ENCODE results near the gene LDHA.
"Not testable (repeated sequence)": the region's sequence is repeated elsewhere in the genome, so short reads cannot be mapped to it uniquely, and the experiment has no call there.

The LDHA gene

GRCh38 chr11:18394928-18395734 lies 768 bp downstream of the LDHA start:
- DNase-seq (ENCODE audit: low read depth in 3 of 3) = peak in 1 of 3 experiments; percentile 22

- peak; percentile 82 to 92 (median 91) for DNase-seq (ENCODE audit: low read depth in 3 of 3)
These were observed 1.6 kb downstream of the LDHA start for GRCh38 chr11:18395735-18396504.

GRCh38 chr11:18397921-18398320 lies 3.6 kb downstream of the LDHA start:
- DNase-seq (ENCODE audit: low read depth in 3 of 3) = no peak

- not testable (repeated sequence) for DNase-seq (ENCODE audit: low read depth in 3 of 3)
These were observed 6.7 kb downstream of the LDHA start for GRCh38 chr11:18401077-18401476.

- no peak for DNase-seq (ENCODE audit: low read depth in 3 of 3)
These were observed 9.7 kb downstream of the LDHA start for GRCh38 chr11:18404062-18404461.

GRCh38 chr11:18407400-18407799 lies 13.0 kb downstream of the LDHA start:
- not testable (repeated sequence) for DNase-seq (ENCODE audit: low read depth in 3 of 3)

- no peak for DNase-seq (ENCODE audit: low read depth in 3 of 3)
These were observed 14.4 kb downstream of the LDHA start for GRCh38 chr11:18408558-18409291.

- DNase-seq (ENCODE audit: low read depth in 3 of 3) = no peak
These were observed 22.1 kb downstream of the LDHA start for GRCh38 chr11:18416459-18416858.

- no peak for DNase-seq (ENCODE audit: low read depth in 3 of 3)
These were observed 24.7 kb downstream of the LDHA start for GRCh38 chr11:18419040-18419439.

GRCh38 chr11:18420067-18420466 lies 25.7 kb downstream of the LDHA start:
- no peak for DNase-seq (ENCODE audit: low read depth in 3 of 3)

- DNase-seq (ENCODE audit: low read depth in 3 of 3) = no peak
These were observed 32.9 kb downstream of the LDHA start for GRCh38 chr11:18427240-18427639.

GRCh38 chr11:18429332-18429731 lies 35.0 kb downstream of the LDHA start:
- DNase-seq (ENCODE audit: low read depth in 3 of 3) = no peak

GRCh38 chr11:18438691-18439090 lies 44.3 kb downstream of the LDHA start:
- DNase-seq (ENCODE audit: low read depth in 3 of 3) = no peak

GRCh38 chr11:18449251-18449650 lies 54.9 kb downstream of the LDHA start:
- DNase-seq (ENCODE audit: low read depth in 3 of 3) = no peak

GRCh38 chr11:18452927-18453326 lies 58.6 kb downstream of the LDHA start:
- DNase-seq (ENCODE audit: low read depth in 3 of 3) = no peak

- no peak for DNase-seq (ENCODE audit: low read depth in 3 of 3)
These were observed 61.5 kb downstream of the LDHA start, which contains the start of gene LDHAL6A for GRCh38 chr11:18455686-18456372. Gene LDHAL6A, plus strand, starts transcription at chr11:18455856. Its CDS starts 825 bp downstream, at chr11:18456681.

- DNase-seq (ENCODE audit: low read depth in 3 of 3) = no peak
These were observed 63.1 kb downstream of the LDHA start for GRCh38 chr11:18457450-18457849.

All from stimulated activated CD4-positive, alpha-beta T cell treated with anti-CD3 and anti-CD28 coated beads, TNF-alpha, amount 100 ng/mL, for 4 hours (primary cell).